Measurements from ENCODE around the gene PGF. TPM values are rescaled to one million over a fixed set of nuclear protein-coding genes. Genes with fewer than 3 reads are reported as not detected.

The PGF gene
- total and polyA plus RNA-seq, 2 of the 13 experiments (the other 11 are each of a cell fraction or from before 2014, with no cell fraction given), result 10.7 to 27.5 TPM

DNA sequence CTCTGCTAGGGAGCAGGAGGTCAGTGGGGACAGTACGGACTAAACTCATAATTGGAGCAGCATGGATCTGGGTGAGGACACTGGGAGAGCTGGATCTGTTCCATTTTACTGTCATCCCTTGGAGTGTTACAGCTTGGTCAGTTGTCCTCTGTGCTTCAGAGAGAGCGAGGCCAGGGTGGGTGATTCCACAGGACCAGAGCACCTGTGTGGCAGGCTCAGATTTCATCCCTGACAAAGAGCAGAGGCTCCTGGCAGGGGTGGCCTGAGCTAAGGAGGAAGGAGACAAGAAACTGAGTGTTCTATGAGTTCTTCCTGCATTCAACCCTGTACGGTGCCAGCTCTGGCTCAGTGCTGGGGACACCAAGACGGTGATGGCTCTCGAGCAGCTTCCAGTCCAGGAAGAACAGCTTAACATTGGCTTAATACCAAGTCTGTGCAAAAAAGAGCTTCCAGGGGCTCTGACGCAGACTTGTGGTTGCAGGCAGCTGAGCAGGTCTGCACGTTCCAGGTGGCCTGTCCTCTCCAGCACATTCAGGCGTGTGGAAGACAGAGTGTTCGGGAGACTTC lies 8.4 kb upstream of the PGF start:
- Histone ChIP-seq H3K79me2 (ENCODE audit: insufficient read depth, low read length) (no peaks in the 10 kb centered on the region), H3K4me2 (ENCODE audit: low read depth, low read length) (peak overlapping the region; percentile 32; the same call in 1 of the 2 replicates), H3K36me3 (replicated peaks in 1 of 2; ENCODE audit: control insufficient read depth in 1 of 2, insufficient read depth in 2 of 2, low read length in 2 of 2) (no peaks in the 10 kb centered on the region), H3K27me3 (ENCODE audit: control insufficient read depth in 1 of 2, insufficient read depth in 2 of 2, low read length in 2 of 2) (peaks cover 3 to 32% of the 10 kb centered on the region in 2 experiments; a peak in 3 of 5 replicates), H3K4me3 (replicated peaks in 1 of 3; ENCODE audit: insufficient read depth in 1 of 3, low read depth in 2 of 3, low read length in 3 of 3) (no peak overlapping the region; a peak in 1 of 6 replicates), H3K9me3 (ENCODE audit: low read length) (no peaks in the 10 kb centered on the region), H3K9ac (ENCODE audit: insufficient read depth, low read depth, low read length) (peak overlapping the region; percentile 7; the same call in 1 of the 2 replicates), H2AFZ (ENCODE audit: low read length) (no peak overlapping the region), H4K20me1 (ENCODE audit: insufficient read depth, low read length) (no peaks in the 10 kb centered on the region), H3K27ac (ENCODE audit: extremely low read length, insufficient read depth, low read length) (no peak overlapping the region), H3K4me1 (ENCODE audit: insufficient read depth, low read length) (peaks cover 24% of the 10 kb centered on the region; the same call in 1 of the 2 replicates)
- 18% methylated on average over 7 of the region's 9 CpGs for WGBS (ENCODE audit: low lambda C conversion rate)
- in situ Hi-C loops (cut with HindIII; ENCODE audit: extremely low pct_ligation_motif_present, low pct_unique_long_range_greater_than_20kb), result no loop called here
- intact Hi-C loops (cut with micrococcal nuclease; ENCODE audit: unreplicated experiment), result no loop called here
- CTCF ChIA-PET (ENCODE audit: low intra/inter-chr PET ratio, low total read pairs), result interaction anchor here (1.0 kb wide), 1 partner anchor 18 kb away, joined by 3 read pairs; no protein-coding TSS in a partner anchor
- DNase-seq (ENCODE audit: low spot score) (no peak), FAIRE-seq (no peak), ATAC-seq (peak; percentile 58)
- POLR2A ChIA-PET, result interaction anchor here (2.3 to 2.9 kb wide), 2 partner anchors 9 to 12 kb away, joined by 11 to 12 read pairs; partner anchors contain the start of gene PGF
- BruUV-seq (replicated peaks), result no TSS peak
- peak; percentile 88 for TF ChIP-seq ZNF317 (CRISPR knock-in tag; IDR thresholded peaks at IDR 0.05)
- TF ChIP-seq ZNF629 (CRISPR knock-in tag; conservative IDR thresholded peaks at IDR 0.05), result no peak
- TF ChIP-seq, protein P1, sequence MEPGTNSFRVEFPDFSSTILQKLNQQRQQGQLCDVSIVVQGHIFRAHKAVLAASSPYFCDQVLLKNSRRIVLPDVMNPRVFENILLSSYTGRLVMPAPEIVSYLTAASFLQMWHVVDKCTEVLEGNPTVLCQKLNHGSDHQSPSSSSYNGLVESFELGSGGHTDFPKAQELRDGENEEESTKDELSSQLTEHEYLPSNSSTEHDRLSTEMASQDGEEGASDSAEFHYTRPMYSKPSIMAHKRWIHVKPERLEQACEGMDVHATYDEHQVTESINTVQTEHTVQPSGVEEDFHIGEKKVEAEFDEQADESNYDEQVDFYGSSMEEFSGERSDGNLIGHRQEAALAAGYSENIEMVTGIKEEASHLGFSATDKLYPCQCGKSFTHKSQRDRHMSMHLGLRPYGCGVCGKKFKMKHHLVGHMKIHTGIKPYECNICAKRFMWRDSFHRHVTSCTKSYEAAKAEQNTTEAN (CRISPR knock-in tag; conservative IDR thresholded peaks at IDR 0.05), result no peak

DNA sequence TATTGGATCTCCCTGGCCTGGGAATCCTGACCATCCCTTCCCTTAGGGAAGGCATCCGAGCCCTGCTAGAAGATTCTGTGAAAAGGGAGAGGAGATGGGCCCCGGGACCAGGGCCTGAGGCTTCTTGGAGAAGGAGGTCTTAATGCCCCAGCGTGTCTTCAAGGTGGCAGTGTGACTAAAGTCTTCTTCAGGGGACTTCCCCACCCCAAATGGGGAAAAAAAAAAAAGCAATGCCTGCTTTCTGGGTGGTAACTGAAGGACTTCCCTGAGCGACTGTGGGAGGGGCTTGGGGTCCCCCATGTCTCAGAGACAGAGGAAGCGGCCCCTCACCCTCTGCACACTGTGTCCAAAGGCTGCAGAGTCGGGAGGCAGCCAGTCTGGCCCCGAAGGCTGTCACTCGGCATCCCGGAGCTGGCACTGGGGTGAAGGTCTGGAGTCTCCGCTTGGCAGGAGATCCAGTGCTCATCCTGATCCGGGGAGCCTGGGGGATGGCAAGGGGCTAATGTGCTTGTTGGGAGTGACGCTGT lies 7.8 kb upstream of the PGF start:
- H3K9me3 ChIP-seq (ENCODE audit: low read length), result no peaks in the 10 kb centered on the region
- no TSS peak for BruUV-seq (replicated peaks)
- in situ Hi-C loops (cut with HindIII; ENCODE audit: extremely low pct_ligation_motif_present, low pct_unique_long_range_greater_than_20kb), result no loop called here
- no peaks in the 10 kb centered on the region for H3K79me2 ChIP-seq (ENCODE audit: insufficient read depth, low read length)
- ATAC-seq, result peak; percentile 49
- ChIA-PET CTCF (ENCODE audit: low intra/inter-chr PET ratio, low total read pairs) (interaction anchor here (1.0 kb wide), 1 partner anchor 18 kb away, joined by 3 read pairs; no protein-coding TSS in a partner anchor), POLR2A (interaction anchor here (2.3 to 2.9 kb wide), 2 partner anchors 9 to 12 kb away, joined by 11 to 12 read pairs; partner anchors contain the start of gene PGF)
- TF ChIP-seq ZNF619 (CRISPR knock-in tag; IDR thresholded peaks at IDR 0.05) (no peak), ETV5 (CRISPR knock-in tag; IDR thresholded peaks at IDR 0.05; ENCODE audit: borderline replicate concordance) (no peak), ZIK1 (CRISPR knock-in tag; IDR thresholded peaks at IDR 0.05; ENCODE audit: borderline replicate concordance, low read depth) (no peak)
- intact Hi-C loops (cut with micrococcal nuclease; ENCODE audit: unreplicated experiment), result no loop called here
- DNase-seq (ENCODE audit: low spot score), result no peak
- no peak overlapping the region for H3K27ac ChIP-seq (ENCODE audit: extremely low read length, insufficient read depth, low read length)
- peaks cover 3 to 32% of the 10 kb centered on the region in 2 experiments; a peak in 3 of 5 replicates for H3K27me3 ChIP-seq (ENCODE audit: control insufficient read depth in 1 of 2, insufficient read depth in 2 of 2, low read length in 2 of 2)
- WGBS (ENCODE audit: low lambda C conversion rate), result 12% methylated on average over 12 of the region's 12 CpGs
- H3K4me3 ChIP-seq (replicated peaks in 1 of 3; ENCODE audit: insufficient read depth in 1 of 3, low read depth in 2 of 3, low read length in 3 of 3), result no peak overlapping the region; a peak in 1 of 6 replicates
- no peak overlapping the region for H2AFZ ChIP-seq (ENCODE audit: low read length)
- H3K4me1 ChIP-seq (ENCODE audit: insufficient read depth, low read length), result peaks cover 24% of the 10 kb centered on the region; the same call in 1 of the 2 replicates
- H3K4me2 ChIP-seq (ENCODE audit: low read depth, low read length), result peak overlapping the region; percentile 32; the same call in 1 of the 2 replicates
- FAIRE-seq, result no peak
- H3K9ac ChIP-seq (ENCODE audit: insufficient read depth, low read depth, low read length), result peak overlapping the region; percentile 7; the same call in 1 of the 2 replicates
- no peaks in the 10 kb centered on the region for H4K20me1 ChIP-seq (ENCODE audit: insufficient read depth, low read length)
- no peaks in the 10 kb centered on the region for H3K36me3 ChIP-seq (replicated peaks in 1 of 2; ENCODE audit: control insufficient read depth in 1 of 2, insufficient read depth in 2 of 2, low read length in 2 of 2)
